ENCODE data around the gene NES.

- no peak for TF ChIP-seq CEBPB (IDR thresholded peaks at IDR 0.05)
- no peak for TF ChIP-seq POLR2A (IDR thresholded peaks at IDR 0.05; ENCODE audit: low read length)
- TF ChIP-seq CTCF (IDR thresholded peaks at IDR 0.05), result no peak
- no peak for TF ChIP-seq ESRRA (IDR thresholded peaks at IDR 0.05; ENCODE audit: borderline replicate concordance, low read length)
- no peak for TF ChIP-seq KDM1A (IDR thresholded peaks at IDR 0.05; ENCODE audit: low read depth)
- TF ChIP-seq ZNF302 (CRISPR knock-in tag; IDR thresholded peaks at IDR 0.05), result no peak
- no peak for TF ChIP-seq E2F6 (IDR thresholded peaks at IDR 0.05; ENCODE audit: borderline replicate concordance, low read depth)
Observed at GRCh38 chr1:156648951-156649350, 28.3 kb downstream of the NES start.

Measured in A549 (cell line).